ENCODE data around the gene CAMKK2. TPM values are rescaled to one million over a fixed set of nuclear protein-coding genes. Genes with fewer than 3 reads are reported as not detected.
"Not testable (repeated sequence)": the region's sequence is repeated elsewhere in the genome, so short reads cannot be mapped to it uniquely, and the experiment has no call there.

Gene CAMKK2
- total RNA-seq, 4 donors from 2014 or later: 18.4 to 25.8 (median 25.0) TPM

- no peak for DNase-seq (ENCODE audit: low spot score in 2 of 2)
- H3K27me3 ChIP-seq: no peaks in the 10 kb centered on the region
- H3K9me3 ChIP-seq: no peaks in the 10 kb centered on the region
- TF ChIP-seq, protein P1, sequence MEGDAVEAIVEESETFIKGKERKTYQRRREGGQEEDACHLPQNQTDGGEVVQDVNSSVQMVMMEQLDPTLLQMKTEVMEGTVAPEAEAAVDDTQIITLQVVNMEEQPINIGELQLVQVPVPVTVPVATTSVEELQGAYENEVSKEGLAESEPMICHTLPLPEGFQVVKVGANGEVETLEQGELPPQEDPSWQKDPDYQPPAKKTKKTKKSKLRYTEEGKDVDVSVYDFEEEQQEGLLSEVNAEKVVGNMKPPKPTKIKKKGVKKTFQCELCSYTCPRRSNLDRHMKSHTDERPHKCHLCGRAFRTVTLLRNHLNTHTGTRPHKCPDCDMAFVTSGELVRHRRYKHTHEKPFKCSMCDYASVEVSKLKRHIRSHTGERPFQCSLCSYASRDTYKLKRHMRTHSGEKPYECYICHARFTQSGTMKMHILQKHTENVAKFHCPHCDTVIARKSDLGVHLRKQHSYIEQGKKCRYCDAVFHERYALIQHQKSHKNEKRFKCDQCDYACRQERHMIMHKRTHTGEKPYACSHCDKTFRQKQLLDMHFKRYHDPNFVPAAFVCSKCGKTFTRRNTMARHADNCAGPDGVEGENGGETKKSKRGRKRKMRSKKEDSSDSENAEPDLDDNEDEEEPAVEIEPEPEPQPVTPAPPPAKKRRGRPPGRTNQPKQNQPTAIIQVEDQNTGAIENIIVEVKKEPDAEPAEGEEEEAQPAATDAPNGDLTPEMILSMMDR (IDR thresholded peaks at IDR 0.05): no peak
- TF ChIP-seq EP300 (IDR thresholded peaks at IDR 0.05) (no peak), POLR2AphosphoS5 (IDR thresholded peaks at IDR 0.05) (no peak), POLR2A (IDR thresholded peaks at IDR 0.05) (no peak)
- H3K4me1 ChIP-seq: peaks cover 9% of the 10 kb centered on the region
- no peak overlapping the region for H3K27ac ChIP-seq
- H3K36me3 ChIP-seq: peaks cover 5% of the 10 kb centered on the region
- H3K4me3 ChIP-seq: no peak overlapping the region
- 42% methylated on average over 9 of the region's 9 CpGs for WGBS
These were observed 69.2 kb downstream of the CAMKK2 start for GRCh38 chr12:121227294-121227693.

GRCh38 chr12:121226871-121227270, 69.6 kb downstream of the CAMKK2 start:
- not testable (repeated sequence) for H3K36me3 ChIP-seq

DNA sequence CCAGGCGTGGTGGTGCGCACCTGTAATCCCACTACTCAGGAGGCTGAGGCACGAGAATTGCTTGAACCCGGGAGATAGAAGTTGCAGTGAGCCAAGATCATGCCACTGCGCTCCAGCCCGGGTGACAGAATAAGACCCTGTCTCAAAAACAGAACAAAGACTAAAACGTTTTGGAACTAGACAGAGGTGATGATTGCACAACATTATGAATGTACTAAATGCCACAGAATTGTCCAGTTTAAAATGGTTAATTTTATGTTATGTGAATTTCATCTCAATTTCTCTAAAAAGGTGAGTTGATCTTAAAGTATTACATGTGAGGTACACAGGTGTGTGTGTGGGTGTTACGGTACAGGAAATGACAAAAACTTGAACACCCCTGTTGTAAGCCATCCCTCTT, 70.1 kb downstream of the CAMKK2 start:
- WGBS: 86% methylated on average over 8 of the region's 8 CpGs
- Histone ChIP-seq H3K27me3 (no peaks in the 10 kb centered on the region), H3K4me3 (no peak overlapping the region), H3K36me3 (peaks cover 9% of the 10 kb centered on the region), H3K4me1 (peaks cover 9% of the 10 kb centered on the region), H3K9me3 (no peaks in the 10 kb centered on the region), H3K27ac (no peak overlapping the region)
- TF ChIP-seq POLR2AphosphoS5 (IDR thresholded peaks at IDR 0.05): no peak
- DNase-seq (ENCODE audit: low spot score in 2 of 2): no peak

More at GRCh38 chr12:121226871-121227270, 69.6 kb downstream of the CAMKK2 start:
- H3K9me3 ChIP-seq; H3K27ac ChIP-seq; H3K4me3 ChIP-seq; H3K27me3 ChIP-seq; DNase-seq (ENCODE audit: low spot score in 2 of 2); H3K4me1 ChIP-seq: not testable (repeated sequence)
- WGBS: 97% methylated on average over 8 of the region's 8 CpGs

DNA sequence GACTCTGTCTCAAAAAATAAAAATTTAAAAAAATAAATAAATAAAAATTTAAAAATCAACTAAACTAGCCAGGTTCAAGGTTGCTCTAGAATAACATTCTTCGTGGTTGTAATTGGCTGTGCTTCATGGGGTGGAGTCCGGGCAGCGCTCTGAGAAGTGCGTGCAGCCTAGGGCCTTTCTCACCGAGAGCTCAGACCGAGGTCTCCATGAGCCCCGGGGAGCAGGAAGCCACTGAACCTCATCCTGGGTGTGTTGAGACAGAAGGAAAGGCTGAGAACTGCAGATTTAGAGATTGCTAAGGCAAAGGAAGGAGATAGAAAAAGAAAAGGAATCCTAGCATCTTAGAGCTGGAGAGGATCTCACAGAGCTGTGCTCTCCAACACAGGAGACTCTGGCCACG, 71.9 kb downstream of the CAMKK2 start:
- H3K9me3 ChIP-seq: no peaks in the 10 kb centered on the region
- H3K27me3 ChIP-seq: no peaks in the 10 kb centered on the region
- DNase-seq (ENCODE audit: low spot score in 2 of 2): no peak
- 48% methylated on average over 8 of the region's 8 CpGs for WGBS
- TF ChIP-seq, protein P1 (IDR thresholded peaks at IDR 0.05): no peak
- no peak for TF ChIP-seq POLR2AphosphoS5 (IDR thresholded peaks at IDR 0.05)
- TF ChIP-seq POLR2A (IDR thresholded peaks at IDR 0.05): no peak
- TF ChIP-seq EP300 (IDR thresholded peaks at IDR 0.05): no peak
- no peak overlapping the region for H3K4me3 ChIP-seq
- H3K36me3 ChIP-seq: peaks cover 9% of the 10 kb centered on the region
- no peak overlapping the region for H3K27ac ChIP-seq
- peaks cover 9% of the 10 kb centered on the region for H3K4me1 ChIP-seq

- peaks cover 10% of the 10 kb centered on the region for H3K36me3 ChIP-seq
- TF ChIP-seq EP300 (IDR thresholded peaks at IDR 0.05) (no peak), POLR2AphosphoS5 (IDR thresholded peaks at IDR 0.05) (no peak), POLR2A (IDR thresholded peaks at IDR 0.05) (no peak)
- TF ChIP-seq, protein P1 (IDR thresholded peaks at IDR 0.05): peak in 1 of 2 donors; percentile 16
- H3K27ac ChIP-seq: no peak overlapping the region
- H3K4me1 ChIP-seq: peaks cover 9% of the 10 kb centered on the region
- WGBS: 74% methylated on average over 16 of the region's 19 CpGs
- H3K9me3 ChIP-seq: no peaks in the 10 kb centered on the region
- no peak for DNase-seq (ENCODE audit: low spot score in 2 of 2)
- H3K4me3 ChIP-seq: no peak overlapping the region
- no peaks in the 10 kb centered on the region for H3K27me3 ChIP-seq
These were observed 72.9 kb downstream of the CAMKK2 start for GRCh38 chr12:121223292-121224285.

- Histone ChIP-seq H3K36me3 (peaks cover 15% of the 10 kb centered on the region), H3K27ac (no peak overlapping the region), H3K4me1 (peaks cover 9% of the 10 kb centered on the region), H3K9me3 (no peaks in the 10 kb centered on the region), H3K27me3 (no peaks in the 10 kb centered on the region), H3K4me3 (no peak overlapping the region)
- WGBS: 91% methylated on average over 10 of the region's 10 CpGs
- DNase-seq (ENCODE audit: low spot score in 2 of 2): no peak
- no peak for TF ChIP-seq POLR2A (IDR thresholded peaks at IDR 0.05)
- TF ChIP-seq POLR2AphosphoS5 (IDR thresholded peaks at IDR 0.05): no peak
- no peak for TF ChIP-seq EP300 (IDR thresholded peaks at IDR 0.05)
- TF ChIP-seq, protein P1 (IDR thresholded peaks at IDR 0.05): no peak
These were observed 73.7 kb downstream of the CAMKK2 start for GRCh38 chr12:121222847-121223246.

All from suprapubic skin (tissue), 4 donors.